GM18526 (cell line): ENCODE data around the gene MORN3.

Experiments used
- POLR2A ChIP-seq: IDR thresholded peaks from 3 replicates; pipeline ENCODE4 v1.6.1; 2011; ENCODE audit not compliant: insufficient read length; ENCODE audit errors: extremely low read depth

Gene MORN3

DNA sequence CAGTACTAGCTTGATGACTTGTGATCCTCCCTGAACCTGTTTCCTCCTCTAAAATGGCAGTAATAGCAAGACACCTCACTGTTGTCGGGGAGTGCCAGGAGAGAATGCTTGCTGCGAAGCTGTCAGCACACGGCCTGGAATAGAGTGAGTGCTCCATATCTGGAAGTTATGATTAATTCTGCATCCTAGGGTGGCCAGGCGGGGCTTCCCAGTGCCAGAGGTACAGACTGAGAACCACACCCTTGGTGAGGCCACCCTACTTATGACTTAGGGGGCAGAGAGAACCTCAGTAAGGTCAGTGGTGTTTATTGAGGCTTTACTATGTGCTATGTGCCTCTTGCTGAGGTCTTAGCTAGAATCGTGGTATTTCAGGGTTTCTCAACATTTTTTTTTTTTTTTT is 20.1 kb downstream of the MORN3 start:
- TF ChIP-seq POLR2A, result no peak

DNA sequence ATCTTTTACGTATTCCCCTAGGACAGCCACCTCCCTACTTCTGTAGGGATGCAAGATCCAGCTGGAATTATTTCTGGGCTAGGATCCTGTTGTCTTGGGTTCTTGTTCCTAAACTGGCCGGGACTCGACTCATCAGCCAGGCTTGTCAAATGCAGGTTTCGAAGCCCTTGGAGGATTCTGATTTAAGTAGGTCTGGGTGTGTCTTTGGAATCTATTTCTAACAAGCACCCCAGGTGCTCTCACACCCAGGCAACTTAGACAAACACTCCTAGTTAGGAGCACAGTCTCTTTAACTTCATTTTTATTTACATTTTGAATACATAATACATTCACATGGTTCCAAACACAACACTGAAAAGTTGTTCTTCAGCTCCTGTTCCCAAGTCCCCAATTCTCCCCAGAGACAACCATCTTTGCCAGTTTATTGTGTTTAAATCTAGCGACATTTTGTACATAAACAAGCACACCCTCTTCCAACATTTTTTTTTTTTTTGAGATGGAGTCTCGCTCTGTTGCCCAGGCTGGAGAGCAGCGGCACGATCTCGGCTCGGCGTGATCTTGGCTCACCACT is 20.9 kb downstream of the MORN3 start:
- no peak for TF ChIP-seq POLR2A

DNA sequence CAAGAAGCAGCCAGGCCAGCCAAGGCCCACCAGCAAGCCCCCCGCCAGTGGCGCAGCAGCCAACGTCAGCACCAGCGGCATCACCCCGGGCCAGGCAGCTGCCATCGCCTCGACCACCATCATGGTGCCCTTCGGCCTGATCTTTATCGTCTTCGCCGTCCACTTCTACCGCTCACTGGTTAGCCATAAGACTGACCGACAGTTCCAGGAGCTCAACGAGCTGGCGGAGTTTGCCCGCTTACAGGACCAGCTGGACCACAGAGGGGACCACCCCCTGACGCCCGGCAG is 28.2 kb downstream of the MORN3 start:
- no peak for TF ChIP-seq POLR2A

DNA sequence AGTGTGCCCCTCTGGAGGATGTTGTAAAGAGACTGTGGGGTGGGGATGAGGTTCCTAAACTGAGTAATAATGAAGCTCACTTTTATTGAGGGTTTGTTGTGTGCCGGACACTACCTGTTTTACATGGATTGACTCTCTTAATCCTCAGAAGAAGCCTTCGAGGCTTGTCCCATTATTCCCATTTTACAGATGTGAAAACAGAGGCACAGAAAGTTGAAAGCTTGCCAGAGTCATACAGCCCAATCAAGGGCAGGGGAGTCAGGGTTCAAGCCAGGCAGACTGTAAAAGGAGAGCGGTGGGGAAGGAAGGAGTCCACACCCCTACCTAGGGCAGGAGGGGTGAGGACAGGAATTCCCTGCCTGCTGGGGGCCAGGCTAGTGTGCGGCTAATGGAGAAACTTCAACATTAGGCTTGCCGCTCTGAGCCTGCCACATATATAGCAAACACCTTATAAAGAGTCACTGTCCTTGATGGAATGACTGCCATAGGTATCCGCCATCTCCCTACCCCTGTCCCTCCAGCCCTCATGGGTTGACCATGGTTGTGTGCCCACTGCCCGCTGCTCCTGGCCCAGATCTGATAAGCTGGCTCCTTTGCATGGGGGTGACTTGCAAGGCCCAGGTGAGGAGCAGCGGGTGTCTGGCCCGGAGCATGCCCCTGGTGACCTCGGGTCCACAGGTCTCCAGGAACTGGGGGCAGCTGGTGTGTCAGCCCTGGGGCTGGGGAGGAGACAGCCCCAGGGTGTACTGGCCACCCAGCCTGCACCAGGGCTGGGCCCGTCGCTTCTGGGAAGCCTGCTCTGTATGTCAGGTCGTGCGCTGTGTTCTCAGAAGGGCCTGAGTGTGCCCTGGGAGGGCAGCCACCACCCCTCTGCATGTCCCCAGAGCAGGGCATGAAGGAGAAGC is 30.9 kb downstream of the MORN3 start:
- TF ChIP-seq POLR2A, result no peak

DNA sequence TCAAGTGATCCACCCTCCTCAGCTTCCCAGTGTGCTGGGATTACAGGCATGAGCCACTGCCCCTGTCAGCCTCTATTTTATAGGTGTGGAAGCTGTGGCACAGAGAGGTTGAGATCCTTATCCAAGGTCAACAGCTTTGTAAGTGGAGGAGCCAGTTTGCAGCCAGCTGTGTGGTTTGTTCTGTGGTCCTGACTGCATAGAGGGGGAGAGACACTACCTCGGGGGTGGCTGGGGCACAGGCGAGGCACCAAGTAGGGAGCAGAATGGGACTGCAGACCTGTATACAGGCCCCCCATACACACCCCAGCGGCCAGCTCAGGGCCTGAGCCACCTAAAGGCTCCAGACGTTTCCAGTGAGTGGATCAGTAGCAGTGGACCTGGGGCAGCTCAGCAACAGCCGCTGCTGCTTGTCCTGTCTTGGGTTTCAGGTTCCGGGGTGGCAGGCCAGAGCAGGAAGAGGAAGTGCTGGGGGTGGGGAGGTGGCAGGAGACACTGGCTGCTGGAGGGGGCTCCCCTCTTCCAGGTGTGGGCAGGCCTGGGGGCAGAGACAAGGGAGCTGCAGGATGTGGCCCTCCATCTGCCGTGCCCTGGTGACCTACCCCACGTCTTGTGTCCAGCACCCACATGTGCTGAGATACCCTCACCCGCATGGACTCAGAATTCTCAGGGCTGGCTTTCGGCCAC is 32.1 kb downstream of the MORN3 start:
- peak; percentile 54 for TF ChIP-seq POLR2A

DNA sequence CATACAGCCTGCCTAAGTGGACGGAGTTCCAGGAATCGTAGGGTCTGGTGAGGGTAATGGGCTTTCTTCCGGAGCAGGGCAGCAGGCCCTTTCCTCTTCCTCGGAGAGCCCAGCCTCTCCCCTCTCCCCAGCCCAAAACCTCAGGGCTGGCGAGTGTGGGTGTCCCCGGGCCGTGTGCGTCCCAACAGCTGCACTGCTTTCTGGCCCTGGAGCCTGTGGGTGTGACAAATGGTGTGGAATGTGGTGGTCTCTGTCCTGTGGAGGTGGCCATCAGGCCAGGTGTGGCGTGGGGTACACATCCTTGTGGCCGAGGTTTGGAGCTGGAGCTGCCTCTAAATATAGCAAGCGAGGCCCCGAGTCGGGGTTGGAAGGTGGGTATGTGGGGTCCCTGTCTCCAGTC is 34.6 kb downstream of the MORN3 start:
- TF ChIP-seq POLR2A, result no peak

DNA sequence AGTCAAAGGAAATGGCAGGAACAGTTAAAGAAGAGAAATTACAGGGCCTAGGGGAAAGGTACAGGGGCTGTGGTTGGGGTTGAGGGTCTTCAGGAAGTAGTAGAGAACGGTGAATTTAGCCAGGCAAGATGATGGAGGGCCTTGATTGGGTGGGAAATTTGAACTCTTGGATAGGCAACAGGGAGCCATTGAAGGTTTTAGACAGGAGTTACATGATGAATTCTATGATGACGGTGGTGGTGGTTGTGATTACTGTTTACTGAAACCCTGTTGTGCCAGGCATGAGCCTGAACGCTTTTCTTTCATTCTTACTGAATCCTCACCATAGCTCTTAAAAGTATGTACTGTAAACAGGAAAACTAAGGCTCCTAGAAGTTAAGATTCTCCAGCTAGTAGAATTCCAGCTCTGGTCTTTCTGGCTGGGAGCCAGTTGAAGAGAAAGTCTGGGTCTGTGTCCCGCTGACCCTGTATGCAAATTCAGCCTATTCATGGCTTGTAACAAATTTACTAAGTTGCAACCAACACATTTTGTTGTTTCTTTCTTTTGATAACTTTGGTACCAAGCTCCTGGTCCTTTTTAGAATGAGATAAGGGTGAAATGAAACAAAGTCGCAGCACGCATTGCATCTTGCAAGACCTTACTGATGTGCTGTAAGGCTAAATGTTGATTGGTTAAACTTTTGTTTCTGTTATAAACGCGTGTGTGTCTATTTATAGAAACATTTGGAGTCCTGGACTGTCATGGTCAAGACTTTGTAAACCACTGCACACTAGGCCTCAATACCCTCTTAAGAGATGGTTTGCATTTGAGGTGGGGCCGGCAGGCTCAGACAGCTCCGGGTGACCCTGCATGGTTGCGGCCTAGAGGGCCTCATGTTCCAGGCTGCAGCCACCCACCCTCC is 37.1 kb downstream of the MORN3 start:
- TF ChIP-seq POLR2A, result no peak

DNA sequence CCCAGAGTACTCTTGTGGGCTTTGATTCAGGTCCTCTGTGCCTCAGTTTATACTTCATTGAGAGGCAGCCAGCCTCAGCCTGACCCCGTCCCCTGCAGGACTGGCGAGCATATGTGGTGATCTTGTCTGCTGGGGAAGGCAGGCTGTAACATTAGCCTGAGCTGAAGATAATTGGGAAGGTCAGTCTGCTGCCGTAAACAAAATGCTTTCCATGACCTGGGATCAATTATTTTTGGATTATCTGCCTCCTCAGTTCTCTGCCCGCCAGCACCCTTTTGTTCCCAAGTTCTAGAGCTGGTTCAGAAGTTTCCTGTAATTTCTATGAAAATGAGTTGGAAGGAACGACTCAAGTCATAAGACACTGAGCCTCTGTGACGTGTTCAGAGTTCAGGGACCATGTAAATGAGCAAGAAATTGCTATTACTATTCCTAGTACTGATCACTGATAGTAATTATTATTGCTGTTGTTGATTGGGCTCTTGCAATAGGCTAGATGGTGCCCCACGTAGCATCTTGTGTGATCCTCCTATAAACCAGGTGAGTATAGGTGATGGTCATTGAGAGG is 38.6 kb downstream of the MORN3 start:
- no peak for TF ChIP-seq POLR2A

DNA sequence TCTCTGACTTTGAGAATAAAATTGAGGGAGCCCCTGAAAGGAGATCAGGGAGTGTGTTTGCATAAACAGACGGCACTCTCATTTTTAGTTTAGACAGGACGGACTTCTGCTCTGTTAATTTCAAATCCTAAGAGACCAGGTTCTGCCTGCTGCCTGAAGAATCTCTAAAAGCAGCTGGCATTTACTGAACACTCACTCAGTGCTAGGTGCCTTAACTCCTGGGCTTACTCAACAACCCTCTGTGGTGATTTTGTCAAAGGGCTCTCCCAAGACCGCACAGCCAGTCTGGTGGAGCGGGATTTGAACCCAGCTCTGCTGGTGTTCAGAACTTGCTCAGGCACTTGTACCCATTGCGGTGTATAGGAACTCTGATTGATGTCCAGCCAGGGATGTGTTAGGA is 40.9 kb downstream of the MORN3 start:
- TF ChIP-seq POLR2A, result no peak

DNA sequence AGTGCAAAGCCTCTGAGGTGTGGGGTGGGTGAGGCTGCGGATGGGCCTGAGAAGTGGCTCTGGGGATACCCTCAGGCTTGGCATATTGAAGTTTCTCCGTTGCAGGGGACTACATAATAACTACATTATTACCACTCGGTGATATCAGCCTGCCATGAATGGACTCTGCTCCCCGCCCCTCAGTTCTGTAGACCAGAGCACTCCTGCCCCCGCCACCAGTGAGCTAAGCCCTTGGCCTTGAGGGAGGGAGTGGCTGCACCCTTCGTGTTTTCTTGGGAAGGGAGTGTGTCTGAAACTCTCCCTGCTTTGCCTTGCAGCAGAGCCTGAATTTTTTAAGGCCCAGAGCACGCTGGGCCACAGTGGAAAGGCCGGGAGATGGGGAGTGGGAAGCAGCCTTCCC is 41.4 kb downstream of the MORN3 start:
- no peak for TF ChIP-seq POLR2A

DNA sequence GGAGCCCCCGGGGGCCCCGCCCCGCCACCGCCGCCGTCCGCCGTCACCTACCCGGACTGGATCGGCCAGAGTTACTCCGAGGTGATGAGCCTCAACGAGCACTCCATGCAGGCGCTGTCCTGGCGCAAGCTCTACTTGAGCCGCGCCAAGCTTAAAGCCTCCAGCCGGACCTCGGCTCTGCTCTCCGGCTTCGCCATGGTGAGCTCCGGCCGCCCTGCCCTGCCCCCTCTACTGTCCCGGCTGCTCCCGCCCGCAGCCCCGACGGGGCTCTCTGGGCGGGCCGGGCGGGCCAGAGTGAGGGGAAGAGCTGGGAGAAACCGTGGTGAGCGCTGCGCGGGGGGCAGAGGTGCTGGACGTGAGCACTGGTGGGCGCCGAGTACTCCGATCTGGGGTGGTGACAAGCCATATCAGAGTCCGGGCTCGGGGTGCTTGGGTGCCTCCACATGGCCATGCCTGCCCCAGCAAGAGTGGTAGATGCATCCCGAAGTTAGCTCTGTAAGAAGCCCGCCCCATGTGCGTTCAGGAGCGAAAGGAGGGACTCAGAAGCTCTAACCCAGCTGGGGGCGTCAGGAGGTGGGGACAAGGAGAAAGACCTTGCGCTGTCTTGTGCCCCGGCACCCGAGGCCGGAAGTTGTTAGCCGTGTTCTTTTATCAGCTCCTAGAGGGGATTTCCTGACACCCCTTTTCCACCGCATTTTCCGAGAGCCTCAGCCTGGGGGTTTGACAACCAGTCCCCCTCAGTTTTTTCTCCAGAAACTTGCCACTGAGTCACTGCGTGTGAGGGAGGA is 42.4 kb downstream of the MORN3 start:
- peak; percentile 52 for TF ChIP-seq POLR2A

DNA sequence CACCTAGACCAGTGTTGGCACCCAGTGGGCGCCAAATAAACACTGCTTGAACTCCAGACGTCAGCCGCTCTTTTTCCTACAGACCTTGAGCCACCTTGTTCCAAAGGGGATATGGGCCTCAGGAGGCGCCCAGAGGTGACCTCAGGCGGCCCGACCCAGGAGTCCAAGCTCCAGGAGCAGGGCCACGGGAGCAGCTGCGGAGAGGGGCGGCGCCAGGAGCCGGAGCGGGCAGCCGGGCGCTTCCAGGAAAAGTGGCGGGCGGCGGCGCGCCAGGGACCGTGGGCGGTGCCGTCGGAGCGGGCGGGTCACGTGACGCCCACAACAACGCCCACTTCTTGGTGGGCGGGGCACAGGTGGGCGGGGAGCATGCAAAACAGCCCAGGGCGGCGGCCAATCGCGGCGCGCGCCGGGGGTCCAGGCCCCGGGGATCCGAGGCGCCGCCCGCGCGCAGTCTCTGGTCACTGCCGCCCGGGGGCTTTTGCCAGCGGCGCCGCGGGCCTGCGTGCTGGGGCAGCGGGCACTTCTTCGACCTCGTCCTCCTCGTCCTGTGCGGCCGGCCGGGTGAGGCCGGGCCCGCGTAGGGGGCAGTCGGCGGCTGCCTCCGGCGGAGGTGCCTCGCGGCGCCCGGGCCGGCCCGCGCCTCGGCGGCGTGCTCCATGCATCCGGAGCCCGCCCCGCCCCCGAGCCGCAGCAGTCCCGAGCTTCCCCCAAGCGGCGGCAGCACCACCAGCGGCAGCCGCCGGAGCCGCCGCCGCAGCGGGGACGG is 43.2 kb downstream of the MORN3 start, which contains the start of gene ORAI1:
ORAI1 (plus strand) TSS at position 444 of the 766 bp plus-strand sequence.
- TF ChIP-seq POLR2A, result peak; percentile 95

DNA sequence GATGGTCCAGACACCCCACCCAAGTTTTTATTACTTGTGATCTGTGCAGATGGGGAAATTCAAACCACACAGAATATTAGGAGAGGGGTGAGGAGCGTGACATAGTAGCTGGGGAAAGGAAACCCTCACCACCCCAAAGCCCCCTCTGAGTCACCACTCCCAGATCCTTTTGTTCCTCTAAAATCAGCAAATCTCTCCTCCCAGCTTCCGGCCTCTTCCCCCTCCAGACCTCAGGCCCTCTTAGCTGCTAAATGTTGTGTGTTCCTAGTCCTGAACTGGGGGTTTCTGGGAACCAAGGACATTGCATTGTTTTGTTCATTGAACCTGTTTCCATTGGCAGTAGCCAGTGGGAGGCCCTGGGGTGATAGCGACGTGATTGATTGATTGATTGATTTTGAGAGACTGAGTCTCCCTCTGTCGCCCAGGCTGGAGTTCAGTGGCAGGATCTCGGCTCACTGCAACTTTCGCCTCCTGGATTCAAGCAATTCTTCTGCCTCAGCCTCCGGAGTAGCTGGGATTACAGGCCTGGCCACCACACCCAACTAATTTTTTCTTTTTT is 49.0 kb downstream of the MORN3 start:
- no peak for TF ChIP-seq POLR2A
